Right atrium auricular region (tissue), 2 donors: ENCODE data around the gene EIF2D. TPM values are rescaled to one million over a fixed set of nuclear protein-coding genes. Genes with fewer than 3 reads are reported as not detected.

Experiments used
- DNase-seq: peaks from one replicate; pipeline ENCODE4 v3.0.0-alpha.2; 2019; ENCODE audit warnings: low spot score
- H3K27ac ChIP-seq, 2 donors: fragments of 200-600 bp; sonication (generic); 1 replicate in 1 of 2; 2 replicates in 1 of 2; pipeline ENCODE4 v1.5.1; 2016 to 2019
- H3K27me3 ChIP-seq, 2 donors: fragments of 200-600 bp; sonication (generic); one replicate each; pipeline versions ENCODE4 v1.5.1 to v1.6.0; 2017 to 2019
- H3K36me3 ChIP-seq: fragments of 200-600 bp; sonication (generic); one replicate; pipeline ENCODE4 v1.5.1; 2016
- H3K4me1 ChIP-seq, 2 donors: fragments of 200-600 bp; sonication (generic); one replicate each; pipeline versions ENCODE4 v1.5.1 to v1.6.0; 2017 to 2019
- H3K4me3 ChIP-seq, 2 donors: fragments of 200-600 bp; sonication (generic); 1 replicate in 1 of 2; 2 replicates in 1 of 2; pipeline ENCODE4 v1.5.1; 2017 to 2019; ENCODE audit warnings: mild to moderate bottlenecking in 1 of 2, moderate library complexity in 1 of 2
- H3K9me3 ChIP-seq, 2 donors: fragments of 200-600 bp; sonication (generic); one replicate each; pipeline ENCODE4 v1.5.1; 2019
- CTCF ChIP-seq, 2 donors: fragments of 200-600 bp; sonication (generic); IDR thresholded peaks; one replicate each; pipeline ENCODE4 v1.5.1; 2019; ENCODE audit warnings: antibody characterized with exemption in 2 of 2
- total RNA-seq, 2 donors: library from RNA; depleted of rRNA; stranded (reverse); fragments of >200 nt; gene quantifications; one replicate each; pipeline ENCODE4 v1.1.0, GENCODE V29; 2016

The EIF2D gene
- total RNA-seq, 2 donors from 2014 or later = 21.7 to 30.4 TPM

GRCh38 chr1:206556750-206557635 is 55.3 kb downstream of the EIF2D start:
- Histone ChIP-seq H3K27ac (peak overlapping the region; percentile 72 to 81), H3K4me1 (peaks cover 0 to 62% of the 10 kb centered on the region in 2 donors), H3K36me3 (peaks cover under 1% of the 10 kb centered on the region), H3K27me3 (no peaks in the 10 kb centered on the region), H3K9me3 (no peaks in the 10 kb centered on the region), H3K4me3 (peak overlapping the region; percentile 42 to 65)
- peak; percentile 81 for DNase-seq
- TF ChIP-seq CTCF (IDR thresholded peaks at IDR 0.05) = no peak

- H3K27ac ChIP-seq = peak overlapping the region; percentile 71 to 72
- H3K36me3 ChIP-seq = no peaks in the 10 kb centered on the region
- DNase-seq = no peak
- peak overlapping the region in 1 of 2 donors; percentile 65 for H3K4me3 ChIP-seq
- peaks cover 0 to 69% of the 10 kb centered on the region in 2 donors for H3K4me1 ChIP-seq
- TF ChIP-seq CTCF (IDR thresholded peaks at IDR 0.05) = no peak
- H3K27me3 ChIP-seq = no peaks in the 10 kb centered on the region
- H3K9me3 ChIP-seq = no peaks in the 10 kb centered on the region
Observed at GRCh38 chr1:206556047-206556749, 56.1 kb downstream of the EIF2D start.

- Histone ChIP-seq H3K4me1 (peaks cover 0 to 71% of the 10 kb centered on the region in 2 donors), H3K4me3 (no peak overlapping the region), H3K27me3 (no peaks in the 10 kb centered on the region), H3K27ac (peak overlapping the region; percentile 71 to 72), H3K9me3 (no peaks in the 10 kb centered on the region), H3K36me3 (no peaks in the 10 kb centered on the region)
- TF ChIP-seq CTCF (IDR thresholded peaks at IDR 0.05) = no peak
- DNase-seq = peak; percentile 70
Observed at GRCh38 chr1:206555473-206555935, 56.8 kb downstream of the EIF2D start.

GRCh38 chr1:206554701-206555472 is 57.4 kb downstream of the EIF2D start:
- Histone ChIP-seq H3K27me3 (no peaks in the 10 kb centered on the region), H3K36me3 (no peaks in the 10 kb centered on the region), H3K9me3 (no peaks in the 10 kb centered on the region), H3K4me1 (peaks cover 0 to 65% of the 10 kb centered on the region in 2 donors), H3K4me3 (no peak overlapping the region), H3K27ac (peak overlapping the region; percentile 71 to 72)
- DNase-seq = no peak
- no peak for TF ChIP-seq CTCF (IDR thresholded peaks at IDR 0.05)

- Histone ChIP-seq H3K4me3 (no peak overlapping the region), H3K9me3 (no peaks in the 10 kb centered on the region), H3K36me3 (no peaks in the 10 kb centered on the region), H3K27me3 (no peaks in the 10 kb centered on the region), H3K4me1 (peaks cover 0 to 58% of the 10 kb centered on the region in 2 donors), H3K27ac (peak overlapping the region; percentile 71 to 72)
- DNase-seq = no peak
- TF ChIP-seq CTCF (IDR thresholded peaks at IDR 0.05) = no peak
Observed at GRCh38 chr1:206554211-206554610, 58.1 kb downstream of the EIF2D start.
